ENCODE measurements around the gene VTI1A.

The VTI1A gene

DNA sequence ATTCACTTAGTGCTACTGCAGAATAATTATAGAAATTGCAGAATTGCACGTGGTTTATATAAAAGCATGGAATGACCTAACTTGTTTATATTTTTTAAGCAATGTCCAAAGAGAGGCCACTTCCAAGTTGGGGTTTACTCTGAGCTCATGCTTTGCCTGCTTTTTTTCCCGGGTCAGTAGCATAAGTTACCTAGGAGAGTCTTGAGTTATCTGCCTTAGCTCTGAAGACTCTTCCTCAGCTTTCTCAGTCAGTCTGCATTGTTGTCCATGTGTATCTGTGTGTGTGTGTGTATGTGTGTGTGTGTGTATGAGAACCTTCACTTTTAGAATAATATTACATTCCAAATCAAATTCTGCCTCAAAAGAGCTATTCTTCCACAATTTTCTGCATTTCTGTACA, 263.5 kb downstream of the VTI1A start:
- H3K36me3 ChIP-seq (ENCODE audit: insufficient read depth, low read length), result no peaks in the 10 kb centered on the region
- no peak overlapping the region for H3K27ac ChIP-seq
- DNase-seq (ENCODE audit: low read depth, low spot score), result no peak
- no peak overlapping the region for H3K4me3 ChIP-seq
- no peak for TF ChIP-seq FOXP2 (optimal IDR thresholded peaks at IDR 0.05; ENCODE audit: control extremely low read depth, extremely low read length, insufficient read depth)
- TF ChIP-seq POLR2AphosphoS5 (IDR thresholded peaks at IDR 0.05; ENCODE audit: borderline replicate concordance, low read depth, low read length), result no peak
- TF ChIP-seq EZH2 (IDR thresholded peaks at IDR 0.05), result no peak
- H3K9me3 ChIP-seq (ENCODE audit: low read depth, low read length), result no peaks in the 10 kb centered on the region
- no peak overlapping the region for H3K9ac ChIP-seq (ENCODE audit: insufficient read length)

DNA sequence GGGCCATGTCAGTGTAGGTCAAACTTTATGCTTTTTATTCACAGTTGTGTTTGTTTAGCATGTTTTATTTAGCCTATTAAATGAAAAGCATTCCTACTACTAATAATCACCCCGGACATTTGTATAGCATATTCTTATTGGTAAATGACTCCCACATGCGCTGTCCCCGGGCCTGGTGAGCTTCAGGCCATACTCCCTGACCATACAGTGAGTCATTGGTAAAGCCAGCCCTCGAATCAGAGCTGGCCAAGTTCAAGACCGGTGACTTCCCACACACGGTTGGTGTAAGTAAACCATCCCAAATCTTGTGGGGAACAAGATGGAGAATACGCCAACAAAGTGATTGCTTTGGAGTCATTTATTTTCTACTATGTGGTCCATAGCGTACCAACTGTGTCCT, 264.4 kb downstream of the VTI1A start:
- Histone ChIP-seq H3K9me3 (ENCODE audit: low read depth, low read length) (no peaks in the 10 kb centered on the region), H3K36me3 (ENCODE audit: insufficient read depth, low read length) (no peaks in the 10 kb centered on the region), H3K4me3 (no peak overlapping the region), H3K27ac (no peak overlapping the region), H3K9ac (ENCODE audit: insufficient read length) (no peak overlapping the region)
- no peak for DNase-seq (ENCODE audit: low read depth, low spot score)
- no peak for TF ChIP-seq FOXP2 (optimal IDR thresholded peaks at IDR 0.05; ENCODE audit: control extremely low read depth, extremely low read length, insufficient read depth)
- TF ChIP-seq POLR2AphosphoS5 (IDR thresholded peaks at IDR 0.05; ENCODE audit: borderline replicate concordance, low read depth, low read length), result no peak
- no peak for TF ChIP-seq EZH2 (IDR thresholded peaks at IDR 0.05)

- no peak overlapping the region for H3K27ac ChIP-seq
- no peak for DNase-seq (ENCODE audit: low read depth, low spot score)
- TF ChIP-seq FOXP2 (optimal IDR thresholded peaks at IDR 0.05; ENCODE audit: control extremely low read depth, extremely low read length, insufficient read depth) (no peak), EZH2 (IDR thresholded peaks at IDR 0.05) (no peak), POLR2AphosphoS5 (IDR thresholded peaks at IDR 0.05; ENCODE audit: borderline replicate concordance, low read depth, low read length) (no peak)
These were observed 265.5 kb downstream of the VTI1A start for GRCh38 chr10:112712536-112712935.

GRCh38 chr10:112713411-112713810, 266.4 kb downstream of the VTI1A start:
- no peak for TF ChIP-seq POLR2AphosphoS5 (IDR thresholded peaks at IDR 0.05; ENCODE audit: borderline replicate concordance, low read depth, low read length)
- TF ChIP-seq FOXP2 (optimal IDR thresholded peaks at IDR 0.05; ENCODE audit: control extremely low read depth, extremely low read length, insufficient read depth), result no peak
- TF ChIP-seq EZH2 (IDR thresholded peaks at IDR 0.05), result no peak
- DNase-seq (ENCODE audit: low read depth, low spot score), result no peak
- Histone ChIP-seq H3K4me3 (no peak overlapping the region), H3K27ac (no peak overlapping the region), H3K36me3 (ENCODE audit: insufficient read depth, low read length) (no peaks in the 10 kb centered on the region), H3K9me3 (ENCODE audit: low read depth, low read length) (no peaks in the 10 kb centered on the region), H3K9ac (ENCODE audit: insufficient read length) (no peak overlapping the region)

More at GRCh38 chr10:112712536-112712935, 265.5 kb downstream of the VTI1A start:
- Histone ChIP-seq H3K4me3 (no peak overlapping the region), H3K9me3 (ENCODE audit: low read depth, low read length) (no peaks in the 10 kb centered on the region), H3K36me3 (ENCODE audit: insufficient read depth, low read length) (no peaks in the 10 kb centered on the region), H3K9ac (ENCODE audit: insufficient read length) (no peak overlapping the region)

- Histone ChIP-seq H3K36me3 (ENCODE audit: insufficient read depth, low read length) (no peaks in the 10 kb centered on the region), H3K9ac (ENCODE audit: insufficient read length) (no peak overlapping the region), H3K9me3 (ENCODE audit: low read depth, low read length) (no peaks in the 10 kb centered on the region), H3K27ac (no peak overlapping the region), H3K4me3 (no peak overlapping the region)
- DNase-seq (ENCODE audit: low read depth, low spot score), result no peak
- no peak for TF ChIP-seq POLR2AphosphoS5 (IDR thresholded peaks at IDR 0.05; ENCODE audit: borderline replicate concordance, low read depth, low read length)
- no peak for TF ChIP-seq EZH2 (IDR thresholded peaks at IDR 0.05)
- no peak for TF ChIP-seq FOXP2 (optimal IDR thresholded peaks at IDR 0.05; ENCODE audit: control extremely low read depth, extremely low read length, insufficient read depth)
These were observed 268.6 kb downstream of the VTI1A start for GRCh38 chr10:112715581-112715980.

DNA sequence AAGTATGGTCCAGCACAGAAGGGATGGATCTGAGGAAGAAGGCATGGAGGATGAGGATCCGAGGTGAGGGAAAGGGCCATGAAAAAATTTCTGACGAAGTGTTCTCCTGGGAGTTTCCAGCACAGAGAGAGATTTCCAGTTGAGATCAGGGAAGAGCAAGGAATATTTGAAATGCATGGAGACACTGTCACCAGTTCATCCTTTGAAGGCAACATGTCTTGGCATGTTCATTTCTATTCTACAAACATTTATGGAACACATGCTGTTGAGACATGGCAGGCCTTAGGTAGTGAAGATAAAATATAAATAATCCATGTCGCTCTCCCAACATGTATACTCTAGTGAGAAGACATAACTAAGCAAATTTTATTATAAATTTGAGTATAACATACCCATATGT, 269.1 kb downstream of the VTI1A start:
- Histone ChIP-seq H3K36me3 (ENCODE audit: insufficient read depth, low read length) (no peaks in the 10 kb centered on the region), H3K4me3 (no peak overlapping the region), H3K9me3 (ENCODE audit: low read depth, low read length) (no peaks in the 10 kb centered on the region), H3K27ac (no peak overlapping the region), H3K9ac (ENCODE audit: insufficient read length) (no peak overlapping the region)
- TF ChIP-seq EZH2 (IDR thresholded peaks at IDR 0.05), result no peak
- no peak for TF ChIP-seq FOXP2 (optimal IDR thresholded peaks at IDR 0.05; ENCODE audit: control extremely low read depth, extremely low read length, insufficient read depth)
- no peak for TF ChIP-seq POLR2AphosphoS5 (IDR thresholded peaks at IDR 0.05; ENCODE audit: borderline replicate concordance, low read depth, low read length)
- DNase-seq (ENCODE audit: low read depth, low spot score), result no peak

DNA sequence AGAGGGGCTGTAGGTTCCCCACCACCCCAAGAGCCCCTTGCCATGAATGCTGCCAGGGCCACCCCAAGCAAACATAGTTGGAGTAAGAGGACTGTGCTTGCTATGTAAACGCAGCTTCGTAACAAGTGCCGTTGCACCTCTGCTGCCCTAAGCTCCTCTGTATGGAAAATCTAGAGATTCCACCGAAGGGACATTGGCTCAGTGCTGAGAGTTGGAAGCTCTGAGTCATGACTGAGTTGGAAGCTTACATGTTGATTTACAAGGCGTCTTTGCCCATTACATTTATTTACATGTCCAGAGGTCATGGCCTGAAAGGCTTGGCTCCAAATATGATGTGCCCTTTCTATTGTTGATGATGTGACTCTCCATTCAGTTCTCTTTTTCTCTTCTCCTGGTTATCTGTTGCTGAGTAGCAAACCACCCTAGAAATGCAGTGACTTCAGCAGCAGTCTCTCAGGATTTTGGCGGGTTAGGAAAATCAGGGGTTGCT, 270.0 kb downstream of the VTI1A start:
- DNase-seq (ENCODE audit: low read depth, low spot score), result no peak
- no peak overlapping the region for H3K9ac ChIP-seq (ENCODE audit: insufficient read length)
- TF ChIP-seq FOXP2 (optimal IDR thresholded peaks at IDR 0.05; ENCODE audit: control extremely low read depth, extremely low read length, insufficient read depth) (no peak), POLR2AphosphoS5 (IDR thresholded peaks at IDR 0.05; ENCODE audit: borderline replicate concordance, low read depth, low read length) (no peak), EZH2 (IDR thresholded peaks at IDR 0.05) (no peak)
- H3K36me3 ChIP-seq (ENCODE audit: insufficient read depth, low read length), result no peaks in the 10 kb centered on the region
- H3K27ac ChIP-seq, result no peak overlapping the region
- no peak overlapping the region for H3K4me3 ChIP-seq
- no peaks in the 10 kb centered on the region for H3K9me3 ChIP-seq (ENCODE audit: low read depth, low read length)

- TF ChIP-seq POLR2AphosphoS5 (IDR thresholded peaks at IDR 0.05; ENCODE audit: borderline replicate concordance, low read depth, low read length) (no peak), FOXP2 (optimal IDR thresholded peaks at IDR 0.05; ENCODE audit: control extremely low read depth, extremely low read length, insufficient read depth) (no peak), EZH2 (IDR thresholded peaks at IDR 0.05) (no peak)
- H3K36me3 ChIP-seq (ENCODE audit: insufficient read depth, low read length), result no peaks in the 10 kb centered on the region
- DNase-seq (ENCODE audit: low read depth, low spot score), result no peak
- H3K9me3 ChIP-seq (ENCODE audit: low read depth, low read length), result no peaks in the 10 kb centered on the region
- H3K4me3 ChIP-seq, result no peak overlapping the region
- no peak overlapping the region for H3K27ac ChIP-seq
- no peak overlapping the region for H3K9ac ChIP-seq (ENCODE audit: insufficient read length)
These were observed 273.2 kb downstream of the VTI1A start for GRCh38 chr10:112720178-112720577.

GRCh38 chr10:112721080-112721698, 274.2 kb downstream of the VTI1A start:
- DNase-seq (ENCODE audit: low read depth, low spot score), result no peak
- H3K27ac ChIP-seq, result no peak overlapping the region
- no peaks in the 10 kb centered on the region for H3K36me3 ChIP-seq (ENCODE audit: insufficient read depth, low read length)
- H3K9ac ChIP-seq (ENCODE audit: insufficient read length), result no peak overlapping the region
- H3K9me3 ChIP-seq (ENCODE audit: low read depth, low read length), result no peaks in the 10 kb centered on the region
- TF ChIP-seq FOXP2 (optimal IDR thresholded peaks at IDR 0.05; ENCODE audit: control extremely low read depth, extremely low read length, insufficient read depth) (no peak), EZH2 (IDR thresholded peaks at IDR 0.05) (no peak), POLR2AphosphoS5 (IDR thresholded peaks at IDR 0.05; ENCODE audit: borderline replicate concordance, low read depth, low read length) (no peak)
- no peak overlapping the region for H3K4me3 ChIP-seq

Data from SK-N-MC (cell line).